NOMO-1 (cell line): ENCODE results near the gene NIPBL.
"Not testable (repeated sequence)": the region's sequence is repeated elsewhere in the genome, so short reads cannot be mapped to it uniquely, and the experiment has no call there.

Experiments used
- DNase-seq, 2 experiments: peaks; one replicate each; lab custom pipeline; 2025; ENCODE audit not compliant: unreplicated experiment in 2 of 2; lab: John Stamatoyannopoulos, UW

Gene NIPBL

DNA sequence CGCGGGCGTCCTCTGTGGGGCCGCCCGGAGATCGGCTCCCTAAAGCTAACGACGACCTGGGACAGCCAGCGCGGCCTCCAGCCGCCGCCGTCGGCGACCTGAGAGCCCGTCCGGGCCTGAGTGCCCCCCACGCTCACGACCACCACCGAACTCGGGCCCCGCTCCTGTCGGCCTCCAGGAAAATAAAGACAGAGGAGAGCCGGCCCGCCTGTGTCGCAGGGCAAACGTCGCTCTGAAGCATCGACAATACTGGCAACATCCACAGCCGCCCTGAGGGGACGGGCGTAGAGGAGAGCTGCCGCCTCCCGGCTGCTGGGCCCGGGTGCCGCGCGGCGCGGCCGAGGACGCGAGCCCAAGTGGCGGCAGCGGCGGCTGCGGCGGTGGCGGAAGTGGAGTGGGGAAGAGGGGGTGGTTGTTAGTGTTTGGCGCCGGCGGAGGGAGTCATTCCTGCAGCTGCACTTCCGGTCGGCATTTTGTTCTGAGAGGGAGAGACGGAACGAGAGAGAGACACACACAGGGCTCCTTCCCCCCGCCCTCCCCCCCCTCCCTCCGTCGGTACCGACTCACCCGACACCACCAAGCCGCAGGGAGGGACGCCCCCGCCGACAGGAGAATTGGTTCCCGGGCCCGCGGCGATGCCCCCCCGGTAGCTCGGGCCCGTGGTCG lies at the start of gene NIPBL:
Gene NIPBL, plus strand, starts transcription at position 471 of the 666 bp plus-strand sequence. CDS start 76,928 bp downstream, outside the sequence.
- DNase-seq: peak; percentile 98 to 100

DNA sequence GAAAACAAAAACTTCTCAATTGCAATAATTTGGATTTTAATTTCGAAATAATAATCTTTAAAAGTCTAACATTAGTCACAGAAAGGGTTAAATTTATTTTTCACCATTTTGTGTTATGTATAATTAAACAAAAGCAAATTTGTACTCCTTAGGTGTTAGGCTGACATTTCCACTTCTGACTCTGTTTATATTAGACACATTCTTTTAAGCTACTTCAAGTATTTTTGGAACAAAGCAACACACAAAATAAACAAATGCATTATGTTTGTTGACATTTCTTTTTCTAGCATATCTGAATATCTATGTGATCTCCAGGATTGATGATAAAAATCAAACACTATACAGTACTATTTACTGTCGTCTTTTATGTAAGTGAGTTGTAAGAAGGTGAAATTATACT lies 44.3 kb upstream of the NIPBL start:
- DNase-seq: no peak

DNA sequence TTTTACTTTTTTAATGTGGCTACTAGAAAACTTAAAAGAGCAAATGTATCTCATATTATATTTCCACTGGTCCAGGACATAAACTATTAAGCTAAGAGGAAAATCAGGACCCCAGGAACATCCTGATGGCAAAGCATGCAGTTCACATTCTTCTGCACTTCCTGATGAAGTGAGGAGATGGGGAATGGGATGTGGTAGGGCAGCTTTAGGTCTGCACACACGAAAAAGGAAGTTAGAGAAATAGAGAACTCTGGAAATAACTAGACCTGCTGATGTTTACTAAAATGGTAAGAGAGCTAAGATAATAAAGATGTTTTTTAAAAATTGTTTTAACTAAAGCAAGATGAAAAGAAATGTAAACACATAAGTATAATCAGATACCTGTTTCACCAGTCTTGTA lies 39.7 kb upstream of the NIPBL start:
- DNase-seq: peak; percentile 46 to 81

- peak; percentile 89 to 99 for DNase-seq
These were observed 36.8 kb upstream of the NIPBL start for GRCh38 chr5:36839489-36840476.

- peak in 1 of 2 experiments; percentile 63 for DNase-seq
These were observed 34.9 kb upstream of the NIPBL start for GRCh38 chr5:36841677-36842076.

GRCh38 chr5:36842087-36842486 lies 34.5 kb upstream of the NIPBL start:
- DNase-seq: peak; percentile 22 to 89

DNA sequence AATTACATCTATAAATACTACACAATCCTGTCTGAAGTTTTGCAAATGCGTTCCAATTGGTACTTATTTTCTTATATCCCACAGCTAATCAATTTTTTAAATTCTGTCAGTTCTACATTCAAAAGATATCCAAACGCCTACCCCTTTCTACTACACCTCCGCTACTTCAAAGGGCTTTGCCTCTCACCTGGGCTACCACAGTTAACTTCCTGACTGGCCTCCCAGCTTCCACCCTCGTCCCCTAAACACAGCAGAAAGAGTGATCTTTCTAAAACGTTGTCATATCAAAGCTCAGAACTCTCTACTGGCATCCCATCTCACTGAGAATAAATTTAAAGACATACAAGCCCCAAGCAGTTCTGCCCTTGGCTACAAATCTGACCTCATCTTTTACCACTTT lies 32.3 kb upstream of the NIPBL start:
- DNase-seq: no peak

DNA sequence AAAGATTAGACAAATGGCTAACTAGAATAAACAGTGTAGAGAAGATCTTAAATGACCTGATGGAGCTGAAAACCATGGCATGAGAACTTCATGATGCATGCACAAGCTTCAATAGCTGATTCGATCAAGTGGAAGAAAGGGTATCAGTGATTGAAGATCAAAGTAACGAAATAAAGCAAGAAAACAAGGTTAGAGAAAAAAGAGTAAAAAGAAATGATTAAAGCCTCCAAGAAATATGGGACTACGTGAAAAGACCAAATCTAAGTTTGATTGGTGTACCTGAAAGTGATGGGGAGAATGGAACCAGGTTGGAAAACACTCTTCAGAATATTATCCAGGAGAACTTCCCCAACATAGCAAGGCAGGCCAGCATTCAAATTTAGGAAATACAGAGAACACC lies 28.0 kb upstream of the NIPBL start:
- not testable (repeated sequence) for DNase-seq

- DNase-seq: not testable (repeated sequence)
These were observed 23.7 kb upstream of the NIPBL start for GRCh38 chr5:36852903-36853302.

DNA sequence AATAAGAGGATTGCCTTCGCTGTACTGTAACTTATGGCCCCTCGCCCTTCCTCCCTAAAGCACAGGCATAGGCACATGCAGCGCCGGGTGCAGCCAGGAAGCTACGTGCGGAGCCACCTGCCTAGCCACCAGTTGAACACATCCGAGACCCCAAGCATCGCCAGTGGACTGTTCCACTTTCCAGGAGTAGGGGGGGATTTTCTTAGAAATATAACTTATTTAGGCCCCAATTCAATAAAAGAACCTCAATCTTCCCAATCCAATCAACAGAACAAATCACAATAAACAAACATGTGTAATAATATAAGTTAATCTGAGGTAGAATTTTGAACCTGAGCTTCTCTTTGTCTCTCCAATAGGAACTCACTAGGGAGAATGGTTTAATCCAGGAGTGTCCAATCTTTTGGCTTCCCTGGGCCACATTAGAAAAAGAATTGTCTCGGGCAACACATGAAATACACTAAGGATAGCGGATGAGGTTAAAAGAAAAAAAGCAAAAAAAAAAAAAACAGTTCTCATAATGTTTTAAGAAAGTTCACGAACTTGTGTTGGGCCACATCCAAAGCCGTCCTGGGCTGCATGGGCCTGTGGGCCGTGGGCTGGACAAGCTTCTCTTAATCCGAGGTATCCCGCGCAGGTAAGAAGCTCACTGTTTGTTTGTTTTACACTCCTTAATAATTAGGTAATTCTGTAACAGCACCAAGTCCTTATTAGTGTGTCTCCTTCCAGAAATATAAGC lies 22.0 kb upstream of the NIPBL start:
- no peak for DNase-seq

- DNase-seq: no peak
These were observed 21.5 kb upstream of the NIPBL start for GRCh38 chr5:36855141-36855495.

GRCh38 chr5:36861871-36862270 lies 14.7 kb upstream of the NIPBL start:
- DNase-seq: no peak

GRCh38 chr5:36870399-36871040 lies 6.0 kb upstream of the NIPBL start:
- peak; percentile 86 to 98 for DNase-seq

- DNase-seq: peak in 1 of 2 experiments; percentile 39
These were observed 2.1 kb upstream of the NIPBL start for GRCh38 chr5:36874465-36874864.

GRCh38 chr5:36875051-36875789 lies 1.3 kb upstream of the NIPBL start:
- DNase-seq: peak; percentile 45 to 50

GRCh38 chr5:36875790-36876298 lies 725 bp upstream of the NIPBL start:
- peak; percentile 93 to 94 for DNase-seq

DNA sequence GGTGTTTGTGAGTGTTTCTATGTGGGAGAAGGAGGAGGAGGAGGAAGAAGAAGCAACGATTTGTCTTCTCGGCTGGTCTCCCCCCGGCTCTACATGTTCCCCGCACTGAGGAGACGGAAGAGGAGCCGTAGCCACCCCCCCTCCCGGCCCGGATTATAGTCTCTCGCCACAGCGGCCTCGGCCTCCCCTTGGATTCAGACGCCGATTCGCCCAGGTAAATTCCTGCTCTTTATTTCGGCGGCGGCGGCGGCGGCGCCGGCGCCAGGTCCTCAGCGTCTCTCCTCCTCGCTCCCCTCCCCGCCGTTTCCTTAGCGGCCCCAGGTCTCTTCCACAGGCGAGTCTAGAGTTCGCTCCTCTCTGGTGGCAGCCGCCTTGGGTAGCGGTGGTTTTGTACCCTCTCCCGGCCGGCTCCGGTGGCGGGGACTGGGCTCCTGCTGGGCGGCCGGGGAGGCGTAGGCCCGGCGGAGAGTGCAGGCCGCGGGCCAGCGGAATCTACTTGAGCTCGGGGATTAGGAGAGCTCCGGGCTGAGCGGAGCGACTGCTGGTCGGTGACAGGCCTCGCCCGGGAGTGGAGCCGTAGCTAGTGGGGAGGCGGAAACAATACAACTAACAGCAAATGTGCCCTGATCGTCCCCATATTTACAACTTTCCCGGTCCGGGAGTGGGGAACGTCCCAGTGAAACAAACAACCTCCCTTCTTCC lies 547 bp downstream of the NIPBL start:
- peak; percentile 82 to 87 for DNase-seq

DNA sequence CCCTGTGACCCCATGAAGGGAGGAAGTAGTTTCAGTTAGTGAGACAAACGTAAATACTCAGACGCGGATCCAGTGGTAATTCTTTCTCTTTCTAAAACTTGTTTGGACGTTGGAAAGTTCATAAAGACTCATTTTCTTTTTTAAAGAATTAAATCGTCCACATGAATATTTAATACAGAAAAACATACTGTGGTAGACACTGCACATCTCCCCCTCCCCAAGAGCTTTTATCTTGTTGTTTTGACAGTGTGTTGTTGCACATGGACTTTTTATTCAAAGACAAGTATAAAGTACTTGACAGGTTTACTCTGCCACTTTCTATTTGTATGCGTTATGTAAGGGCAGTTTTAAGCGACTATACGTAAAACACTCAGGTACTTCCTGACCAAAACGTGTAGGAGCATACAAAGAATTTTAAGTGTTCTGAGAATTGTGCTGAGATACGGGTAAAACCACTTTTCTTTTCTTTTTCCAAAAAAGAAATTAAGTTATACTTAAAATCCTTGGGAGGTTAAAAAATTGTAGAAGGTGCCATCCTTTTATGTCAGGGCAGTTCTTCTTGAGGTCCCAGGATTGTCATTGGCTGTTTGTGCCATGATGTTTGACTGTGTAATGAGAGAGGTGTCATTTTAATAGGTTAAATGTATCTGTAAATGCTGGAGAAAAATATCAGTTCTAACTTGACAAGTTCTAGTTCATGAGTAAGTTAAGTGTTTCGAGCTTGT lies 1.3 kb downstream of the NIPBL start:
- peak; percentile 48 to 75 for DNase-seq
